ENCODE data around the gene SLC6A6.
A peak's percentile ranks its signal among the peaks of the same experiment; 100 is the strongest.

Gene SLC6A6

DNA sequence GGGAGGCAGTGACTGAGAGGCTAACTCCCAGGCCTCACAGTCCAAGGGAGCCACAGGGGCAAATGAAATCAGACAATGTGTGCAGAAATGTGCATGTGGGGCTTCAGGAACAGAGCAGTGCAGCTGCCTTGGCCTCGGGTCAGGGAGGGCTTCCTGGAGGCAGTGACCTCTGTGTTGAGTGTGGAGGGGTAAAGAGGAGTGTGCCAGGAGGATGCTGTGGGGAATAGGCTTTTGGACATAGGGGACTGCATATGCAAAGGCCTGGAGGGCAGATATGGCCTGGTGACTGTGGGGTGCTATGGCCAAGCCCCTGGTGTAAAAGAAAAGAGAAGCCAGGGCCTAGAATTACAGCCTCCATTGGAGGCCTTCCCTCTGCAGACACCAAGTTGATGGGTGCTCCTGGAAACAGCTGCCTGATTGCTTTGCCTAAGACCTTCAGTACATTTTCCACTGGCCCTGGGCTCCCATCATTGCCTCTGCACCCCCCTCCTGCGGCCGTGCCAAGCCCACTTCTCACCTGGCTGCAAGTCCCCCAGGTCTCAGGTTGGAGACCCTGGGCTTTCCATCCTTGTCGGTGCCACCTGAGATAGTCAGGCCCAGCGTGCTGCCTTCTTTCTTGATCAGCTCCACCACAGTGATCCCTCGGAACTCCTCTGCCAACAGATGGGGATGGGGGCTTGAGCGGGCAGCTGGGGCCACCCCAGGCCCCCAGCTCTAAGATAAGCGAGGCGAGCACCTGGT, 122.7 kb downstream of the SLC6A6 start:
- no peak for DNase-seq

DNA sequence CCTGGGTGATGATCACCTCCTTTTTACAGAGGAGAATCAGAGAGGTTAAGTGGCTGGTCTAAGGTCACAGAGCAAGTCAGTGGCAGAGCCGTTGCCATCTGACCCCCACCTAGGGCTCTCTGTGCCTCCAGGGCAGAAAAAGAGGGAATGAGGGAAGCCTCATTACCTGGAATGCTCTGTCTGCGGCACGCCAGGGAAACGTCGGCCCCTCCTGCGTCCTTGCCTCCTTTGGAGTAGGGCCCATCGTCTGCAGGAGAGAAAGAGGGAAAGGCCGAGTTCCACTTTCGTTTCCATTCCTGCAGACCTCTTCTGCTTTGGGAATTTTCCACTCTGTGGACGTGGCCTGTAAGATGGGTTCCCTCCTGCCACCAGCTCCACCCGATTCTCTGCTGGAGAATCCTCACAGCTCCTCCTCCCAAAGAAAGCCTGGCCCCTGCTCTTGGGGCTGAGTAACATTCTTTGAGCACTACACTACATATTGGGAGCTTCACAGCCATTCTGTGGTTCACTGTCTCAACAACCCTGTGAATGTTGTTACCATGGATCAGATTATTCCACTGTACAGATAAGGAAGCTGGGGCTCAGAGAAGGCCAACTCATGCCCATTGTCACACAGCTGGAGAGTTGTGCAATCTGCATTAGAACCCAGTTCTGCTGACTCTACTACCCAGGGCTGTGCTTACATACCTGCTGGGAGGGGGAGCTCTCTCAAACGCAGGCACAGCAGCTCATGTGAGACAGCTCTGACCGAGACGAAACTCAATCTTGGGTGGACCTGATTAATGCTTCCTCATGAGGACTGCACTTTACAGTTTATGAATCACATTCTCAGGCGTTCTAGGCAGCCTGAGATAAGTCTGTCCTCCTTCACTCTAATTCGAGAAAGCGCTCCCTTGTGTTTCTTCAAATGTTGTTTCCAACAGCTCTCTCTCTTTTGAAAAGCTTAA, 123.6 kb downstream of the SLC6A6 start:
- no peak for DNase-seq

DNA sequence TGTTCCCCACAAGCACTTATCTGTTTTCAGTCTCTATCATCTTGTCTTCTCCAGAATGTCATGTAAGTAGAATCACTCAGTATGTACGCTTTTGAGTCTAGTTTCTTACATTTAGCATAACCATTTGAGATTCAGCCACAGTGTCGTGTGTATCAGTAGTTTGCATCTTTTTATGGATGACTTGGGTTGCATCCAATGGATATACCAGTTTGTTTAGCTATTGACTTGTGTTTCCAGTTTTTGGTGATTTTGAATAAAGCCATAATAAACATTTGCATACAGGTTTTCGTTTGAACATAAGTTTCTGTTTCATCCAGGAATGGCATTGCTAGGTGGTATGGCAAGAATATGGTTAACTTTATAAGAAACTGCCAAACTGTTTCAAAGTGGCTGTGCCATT, 125.7 kb downstream of the SLC6A6 start:
- no peak for DNase-seq

DNA sequence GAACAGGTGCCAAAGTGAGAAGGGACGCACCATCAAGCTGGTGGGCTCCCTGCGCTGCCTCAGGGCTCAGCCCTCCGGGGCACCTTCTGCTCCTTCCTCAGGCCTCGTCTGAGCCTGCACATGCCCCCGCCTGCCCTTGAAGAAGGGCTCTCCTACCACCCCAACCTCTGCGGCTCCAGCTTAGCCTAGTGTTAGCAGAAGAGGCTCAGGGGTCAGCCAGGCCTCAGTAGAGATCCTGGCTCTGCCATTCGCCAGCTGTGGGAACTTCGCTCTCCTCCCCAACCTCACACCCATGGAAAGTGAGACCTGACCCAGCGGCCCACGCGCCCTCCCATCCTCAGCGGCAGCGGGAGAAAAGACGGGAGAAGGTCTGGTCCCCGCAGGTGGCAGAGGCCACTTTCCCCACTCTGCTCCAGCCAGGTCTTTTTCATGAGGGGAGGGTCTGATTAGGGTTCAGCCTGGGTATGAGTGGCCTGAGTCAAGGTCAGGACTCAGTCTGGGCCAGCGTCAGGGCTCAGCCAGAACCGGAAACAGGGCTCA, 129.5 kb downstream of the SLC6A6 start:
- no peak for DNase-seq

DNA sequence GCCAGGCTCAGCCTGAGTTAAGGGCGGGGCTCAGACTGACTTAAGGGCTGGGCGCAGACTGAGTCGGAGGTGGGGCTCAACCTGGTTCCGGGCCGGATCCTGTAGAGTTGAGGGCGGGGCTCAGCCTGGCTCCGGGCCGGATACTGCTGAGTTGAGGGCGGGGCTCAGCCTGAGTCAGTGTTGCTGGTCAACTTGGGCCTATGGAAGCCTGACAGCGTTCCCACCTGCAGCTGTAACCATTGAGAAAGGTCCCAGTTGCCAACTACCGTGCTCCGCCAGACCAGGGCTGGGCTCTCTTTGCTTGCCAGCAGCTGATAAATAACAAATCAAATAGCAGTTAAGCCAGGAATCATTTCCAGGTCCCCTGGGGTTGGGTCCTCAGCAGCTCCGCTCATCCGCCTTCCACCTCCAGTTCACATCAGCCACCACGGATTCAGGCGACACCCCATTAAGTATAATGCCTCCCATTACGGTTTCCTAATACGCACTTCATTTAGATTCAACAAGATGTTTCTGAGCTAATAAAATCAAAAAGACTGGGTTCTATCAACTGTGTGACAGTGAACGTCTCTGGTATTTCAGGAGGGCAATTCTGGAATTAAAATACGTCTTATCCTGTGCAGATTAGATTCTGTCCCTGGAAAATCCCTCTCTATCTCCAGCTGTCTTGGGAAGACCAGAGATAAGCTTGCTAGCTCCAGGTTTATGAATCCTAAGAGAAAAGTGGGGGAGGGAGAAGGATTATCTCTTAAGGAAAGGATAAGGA, 130.5 kb downstream of the SLC6A6 start:
- DNase-seq: no peak

DNA sequence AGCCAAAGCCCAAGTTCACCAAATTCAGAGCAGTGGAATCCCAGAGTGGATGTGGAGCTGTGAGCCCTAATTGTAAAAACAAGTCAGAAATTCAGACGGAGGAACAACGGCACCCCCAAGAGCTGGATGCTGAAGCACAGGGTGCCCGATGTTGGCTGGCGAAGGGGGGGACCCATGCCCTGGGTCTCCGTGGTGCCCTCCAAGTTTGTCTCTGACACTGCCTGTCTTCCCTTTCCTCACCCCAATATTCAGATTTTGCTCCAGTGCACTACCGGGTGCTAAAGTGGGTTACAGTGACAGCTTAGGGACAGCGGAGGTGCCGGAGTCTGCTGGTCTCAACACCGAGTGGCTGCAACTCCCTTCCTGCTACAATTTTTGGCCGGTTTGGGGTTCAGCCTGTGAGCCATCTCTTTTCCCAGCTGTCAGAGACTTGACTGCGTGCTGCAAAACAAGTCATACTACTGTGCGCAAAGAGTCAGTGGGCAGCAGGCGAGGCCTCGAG, 131.1 kb downstream of the SLC6A6 start:
- DNase-seq: no peak

DNA sequence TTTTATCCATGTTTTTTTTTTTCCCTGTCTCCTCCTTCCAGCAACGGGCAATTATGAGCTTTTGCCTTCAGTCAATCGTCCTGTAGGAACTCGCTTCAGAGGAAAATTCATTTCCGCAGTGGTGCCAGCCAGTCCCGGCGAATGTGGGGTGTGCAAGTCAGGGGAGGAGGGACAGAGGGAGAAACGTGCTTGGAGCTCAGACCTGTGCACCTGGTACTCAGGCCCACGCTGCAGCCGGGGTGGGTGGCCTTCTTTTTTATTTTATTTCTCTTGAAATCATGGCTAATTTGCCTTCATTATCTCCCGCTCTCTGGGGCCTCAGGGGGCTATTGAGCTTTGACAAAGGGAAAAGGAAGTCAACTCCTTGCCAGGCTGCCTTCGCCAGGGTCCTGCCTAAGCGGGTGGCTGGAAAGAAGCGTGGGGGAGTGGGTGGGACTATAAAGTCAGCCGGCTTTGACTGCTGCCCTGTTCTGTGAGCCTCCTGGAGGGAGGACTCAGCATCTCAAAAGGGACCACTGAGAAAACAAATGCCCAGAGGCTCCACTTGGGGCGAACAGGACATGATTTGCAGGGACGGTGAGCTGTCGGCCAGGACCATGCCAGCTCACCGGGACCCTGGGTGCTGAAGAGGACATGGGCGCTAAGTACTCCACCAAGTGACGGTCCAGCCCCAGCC, 132.2 kb downstream of the SLC6A6 start:
- DNase-seq: no peak

DNA sequence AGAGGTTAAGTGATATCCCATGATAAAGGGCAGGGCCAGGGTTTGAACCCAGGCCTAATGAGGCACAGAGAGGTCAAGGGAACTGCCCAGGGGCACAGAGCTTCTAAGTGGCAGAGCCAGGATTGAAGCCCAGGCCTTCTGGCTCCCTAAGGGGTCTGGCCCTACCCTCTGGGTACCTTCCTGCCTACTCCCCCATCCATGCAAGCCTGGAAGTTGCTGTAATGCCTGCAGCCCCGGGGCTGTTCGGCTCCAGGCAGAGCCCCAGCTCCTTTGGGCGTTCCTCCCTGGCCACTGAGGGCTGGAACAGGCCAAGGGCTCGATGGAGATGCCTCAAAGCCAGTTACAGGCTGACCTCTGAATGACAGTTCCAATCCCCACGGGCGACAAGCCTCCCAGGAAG, 133.2 kb downstream of the SLC6A6 start:
- DNase-seq: no peak

DNA sequence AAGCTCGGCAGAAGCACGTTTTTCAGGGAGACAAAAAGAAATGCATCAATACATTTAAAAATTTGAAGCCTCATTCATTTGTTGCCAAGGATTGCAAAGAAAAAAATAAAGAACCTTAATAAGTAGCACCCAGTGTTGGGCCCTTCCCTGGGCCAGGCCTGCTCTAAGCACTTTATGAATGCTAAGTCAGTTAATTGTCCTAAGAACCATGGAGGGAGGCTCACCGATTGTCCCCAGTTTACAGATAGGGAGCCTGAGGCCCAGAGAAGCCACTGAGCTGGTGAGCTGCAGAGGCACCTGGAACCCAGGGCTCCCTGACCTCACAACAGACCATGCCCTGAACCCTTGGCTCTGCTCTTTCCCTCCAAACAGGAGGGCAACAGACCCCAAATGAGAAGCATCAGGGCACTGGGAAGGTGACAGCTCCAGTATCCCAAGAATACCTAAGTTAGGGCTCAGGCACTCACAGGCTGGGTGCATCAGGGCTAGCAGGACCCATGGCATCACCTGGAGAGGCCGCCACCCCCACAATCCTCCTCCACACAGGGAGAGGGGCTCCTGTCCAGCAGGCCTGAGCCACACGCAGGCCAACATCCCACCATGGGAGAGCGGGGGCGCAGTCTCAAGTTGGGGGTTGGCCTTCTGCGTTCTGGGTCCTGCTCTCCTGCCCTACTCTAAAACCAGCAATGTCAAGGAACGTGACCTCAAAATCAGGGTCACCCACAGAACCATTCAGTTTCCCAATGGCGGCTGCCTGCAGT, 133.8 kb downstream of the SLC6A6 start:
- DNase-seq: no peak

DNA sequence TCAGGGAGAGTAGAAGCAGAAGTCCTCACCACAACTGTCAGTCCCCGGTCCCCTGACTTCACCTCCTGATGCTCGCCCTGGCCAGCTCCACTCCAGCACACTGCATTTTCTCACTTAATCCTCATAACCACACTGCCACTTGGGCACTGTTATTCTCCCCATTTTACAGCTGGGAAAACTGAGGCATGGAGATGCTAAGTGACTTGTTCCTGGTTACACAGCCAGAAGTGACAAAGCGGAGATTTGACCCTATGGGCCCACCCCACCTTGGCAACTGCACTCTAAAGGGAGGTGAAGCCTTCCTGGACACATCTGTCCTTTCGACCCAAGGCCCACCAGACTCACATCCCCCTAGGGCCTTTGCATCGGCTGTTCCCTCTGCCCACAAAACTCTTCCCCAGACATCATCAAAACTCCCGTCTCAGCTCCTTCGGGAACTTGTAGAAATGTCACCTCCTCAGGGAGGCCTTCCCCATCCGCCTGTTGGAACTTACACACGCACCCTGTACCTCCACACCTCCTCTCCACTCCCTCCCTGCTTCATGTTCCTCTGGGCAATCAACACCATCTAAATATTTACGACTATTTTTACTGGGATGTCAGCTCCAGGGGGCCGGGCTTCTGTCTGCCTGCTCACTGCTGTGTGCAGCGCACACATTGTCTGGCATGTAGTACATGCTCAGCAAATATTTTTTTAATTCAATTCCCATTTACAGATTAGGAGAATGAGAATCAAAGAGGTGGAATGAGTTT, 134.6 kb downstream of the SLC6A6 start:
- DNase-seq: no peak

DNA sequence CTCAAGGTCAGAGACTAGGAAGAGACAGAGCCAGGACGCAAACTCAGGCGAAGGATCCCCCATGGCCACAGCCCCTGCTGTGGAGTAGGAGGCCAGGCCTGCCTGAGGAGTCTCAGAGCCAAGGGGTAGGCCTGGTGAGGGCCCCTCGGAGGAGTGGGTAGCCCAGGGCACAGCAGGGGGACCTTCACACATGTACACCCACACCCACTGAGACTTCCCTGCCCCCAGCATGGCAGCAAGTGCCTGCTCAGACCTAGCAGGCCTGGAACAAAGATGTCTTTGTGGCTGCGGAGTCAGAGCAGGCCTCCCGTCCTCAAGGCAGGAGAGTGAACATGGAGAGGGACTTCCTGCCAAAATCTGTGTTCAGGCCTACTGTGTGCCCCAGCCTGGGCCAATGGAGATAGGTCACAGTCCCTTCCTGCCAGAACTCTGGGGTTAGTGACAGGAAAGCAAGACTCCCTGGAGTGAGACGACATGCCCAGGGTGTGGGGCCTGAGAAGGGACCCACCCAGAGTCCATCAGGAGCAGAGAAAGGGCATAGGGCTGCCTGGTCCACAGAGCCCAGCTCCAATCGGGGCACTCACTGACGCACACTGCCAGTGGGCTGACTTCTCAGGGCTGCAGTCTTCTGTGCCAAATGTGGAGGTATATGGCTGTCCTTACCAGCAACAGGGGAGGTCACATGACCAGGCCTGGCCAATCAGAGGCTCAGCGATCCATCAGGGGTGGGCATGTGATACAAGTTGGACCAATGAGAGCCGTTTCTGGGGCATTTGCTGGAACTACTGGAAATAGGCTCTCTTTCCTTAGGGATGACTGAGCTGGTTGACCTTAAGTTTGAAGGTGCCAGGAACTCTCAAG, 135.4 kb downstream of the SLC6A6 start:
- DNase-seq: peak in 1 of 2 experiments; percentile 42

DNA sequence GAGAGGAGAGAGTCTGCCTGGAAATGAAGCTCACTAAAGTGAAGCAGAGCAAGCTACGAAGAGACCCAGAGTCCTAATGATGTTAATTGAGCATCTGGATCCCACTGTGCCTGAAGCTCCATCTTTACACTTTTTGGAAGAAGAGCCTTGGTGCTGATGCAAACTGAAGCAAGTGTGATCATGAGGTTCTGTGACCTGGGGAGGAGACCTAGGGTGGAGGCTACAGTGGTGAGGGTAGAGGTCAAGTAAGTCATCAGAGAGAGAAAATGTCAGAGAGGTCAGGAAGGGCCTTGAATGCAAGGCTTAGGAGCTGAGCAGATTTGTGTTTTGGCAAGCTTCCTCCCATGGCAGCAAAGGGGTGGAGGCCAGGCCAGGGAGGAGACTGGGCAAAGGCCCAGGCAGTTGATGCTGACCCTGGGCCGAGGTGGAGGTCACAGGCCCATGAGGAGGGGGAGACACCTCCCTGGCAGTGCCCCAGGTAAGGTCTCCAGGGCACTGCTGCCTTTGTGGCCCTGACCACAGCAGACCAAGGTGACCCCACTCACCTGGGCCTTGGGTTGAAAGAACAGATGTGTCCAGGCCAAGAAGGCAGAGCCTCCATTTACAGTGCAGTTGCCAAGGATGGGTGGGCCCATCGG, 136.2 kb downstream of the SLC6A6 start:
- no peak for DNase-seq
